ENCODE measurements around the gene ITGB3. TPM values are rescaled to one million over a fixed set of nuclear protein-coding genes. Genes with fewer than 3 reads are reported as not detected.

The ITGB3 gene
- total RNA-seq, 4 donors from 2014 or later: 7.9 to 26.3 (median 8.6) TPM

- peak overlapping the region in 1 of 4 donors; percentile 10 for H3K27ac ChIP-seq
- no peaks in the 10 kb centered on the region for H3K9me3 ChIP-seq
- H3K36me3 ChIP-seq: no peaks in the 10 kb centered on the region
- intact Hi-C loops (cut with DNase I; ENCODE audit: low total_unique reads): no loop called here
- H3K4me1 ChIP-seq: peaks cover 0 to 10% (median 3%) of the 10 kb centered on the region in 4 donors
- no peaks in the 10 kb centered on the region for H3K27me3 ChIP-seq
- TF ChIP-seq POLR2A (IDR thresholded peaks at IDR 0.05): no peak
- TF ChIP-seq, protein P1, sequence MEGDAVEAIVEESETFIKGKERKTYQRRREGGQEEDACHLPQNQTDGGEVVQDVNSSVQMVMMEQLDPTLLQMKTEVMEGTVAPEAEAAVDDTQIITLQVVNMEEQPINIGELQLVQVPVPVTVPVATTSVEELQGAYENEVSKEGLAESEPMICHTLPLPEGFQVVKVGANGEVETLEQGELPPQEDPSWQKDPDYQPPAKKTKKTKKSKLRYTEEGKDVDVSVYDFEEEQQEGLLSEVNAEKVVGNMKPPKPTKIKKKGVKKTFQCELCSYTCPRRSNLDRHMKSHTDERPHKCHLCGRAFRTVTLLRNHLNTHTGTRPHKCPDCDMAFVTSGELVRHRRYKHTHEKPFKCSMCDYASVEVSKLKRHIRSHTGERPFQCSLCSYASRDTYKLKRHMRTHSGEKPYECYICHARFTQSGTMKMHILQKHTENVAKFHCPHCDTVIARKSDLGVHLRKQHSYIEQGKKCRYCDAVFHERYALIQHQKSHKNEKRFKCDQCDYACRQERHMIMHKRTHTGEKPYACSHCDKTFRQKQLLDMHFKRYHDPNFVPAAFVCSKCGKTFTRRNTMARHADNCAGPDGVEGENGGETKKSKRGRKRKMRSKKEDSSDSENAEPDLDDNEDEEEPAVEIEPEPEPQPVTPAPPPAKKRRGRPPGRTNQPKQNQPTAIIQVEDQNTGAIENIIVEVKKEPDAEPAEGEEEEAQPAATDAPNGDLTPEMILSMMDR (IDR thresholded peaks at IDR 0.05): no peak
- no peak for TF ChIP-seq EP300 (IDR thresholded peaks at IDR 0.05; ENCODE audit: low read depth)
- no peak for TF ChIP-seq POLR2AphosphoS5 (IDR thresholded peaks at IDR 0.05)
- in situ Hi-C loops (cut with MboI; ENCODE audit: low pct_ligation_motif_present in 1 of 4, low pct_unique_long_range_greater_than_20kb in 1 of 4, low sequenced_read_pairs in 3 of 4): no loop called here
- DNase-seq: no peak
- H3K4me3 ChIP-seq: no peak overlapping the region
- WGBS, 2 donors (ENCODE audit: low coverage in 1 of 2): 73 to 89% methylated on average over 2 to 6 of the region's 6 CpGs
Measured at GRCh38 chr17:47295874-47296255, 42.2 kb downstream of the ITGB3 start.

- in situ Hi-C loops (cut with MboI; ENCODE audit: low pct_ligation_motif_present in 1 of 4, low pct_unique_long_range_greater_than_20kb in 1 of 4, low sequenced_read_pairs in 3 of 4) (no loop called here), intact Hi-C loops (cut with DNase I; ENCODE audit: low total_unique reads) (no loop called here)
- Histone ChIP-seq H3K27ac (peak overlapping the region in 1 of 4 donors; percentile 23), H3K27me3 (no peaks in the 10 kb centered on the region), H3K4me1 (peaks cover 0 to 10% (median 3%) of the 10 kb centered on the region in 4 donors), H3K36me3 (no peaks in the 10 kb centered on the region), H3K4me3 (no peak overlapping the region), H3K9me3 (no peaks in the 10 kb centered on the region)
- no peak for DNase-seq
- 89 to 92% methylated on average over 1 to 4 of the region's 4 CpGs for WGBS, 2 donors (ENCODE audit: low coverage in 1 of 2)
- TF ChIP-seq POLR2AphosphoS5 (IDR thresholded peaks at IDR 0.05): no peak
- TF ChIP-seq, protein P1 (IDR thresholded peaks at IDR 0.05): no peak
- TF ChIP-seq POLR2A (IDR thresholded peaks at IDR 0.05): no peak
- no peak for TF ChIP-seq EP300 (IDR thresholded peaks at IDR 0.05; ENCODE audit: low read depth)
Measured at GRCh38 chr17:47297661-47298400, 44.2 kb downstream of the ITGB3 start.

GRCh38 chr17:47298712-47299111 lies 45.1 kb downstream of the ITGB3 start:
- Histone ChIP-seq H3K4me3 (no peak overlapping the region), H3K4me1 (peaks cover 0 to 10% (median 3%) of the 10 kb centered on the region in 4 donors), H3K27me3 (no peaks in the 10 kb centered on the region), H3K27ac (no peak overlapping the region), H3K36me3 (no peaks in the 10 kb centered on the region), H3K9me3 (no peaks in the 10 kb centered on the region)
- TF ChIP-seq EP300 (IDR thresholded peaks at IDR 0.05; ENCODE audit: low read depth) (no peak), POLR2A (IDR thresholded peaks at IDR 0.05) (no peak), POLR2AphosphoS5 (IDR thresholded peaks at IDR 0.05) (no peak)
- TF ChIP-seq, protein P1 (IDR thresholded peaks at IDR 0.05): no peak
- in situ Hi-C loops (cut with MboI; ENCODE audit: low pct_ligation_motif_present in 1 of 4, low pct_unique_long_range_greater_than_20kb in 1 of 4, low sequenced_read_pairs in 3 of 4) (no loop called here), intact Hi-C loops (cut with DNase I; ENCODE audit: low total_unique reads) (no loop called here)
- no peak for DNase-seq
- 99% methylated on average over 6 of the region's 6 CpGs; no CpG with 5 or more reads in 1 of the 2 donors for WGBS, 2 donors (ENCODE audit: low coverage in 1 of 2)

- Histone ChIP-seq H3K4me1 (peaks cover 0 to 7% (median 3%) of the 10 kb centered on the region in 4 donors), H3K27ac (no peak overlapping the region), H3K36me3 (no peaks in the 10 kb centered on the region), H3K27me3 (no peaks in the 10 kb centered on the region), H3K4me3 (no peak overlapping the region), H3K9me3 (no peaks in the 10 kb centered on the region)
- 88% methylated on average over 13 of the region's 13 CpGs; no CpG with 5 or more reads in 1 of the 2 donors for whole genome bisulfite sequencing, 2 donors (ENCODE audit: low coverage in 1 of 2)
- in situ Hi-C loops (cut with MboI; ENCODE audit: low pct_ligation_motif_present in 1 of 4, low pct_unique_long_range_greater_than_20kb in 1 of 4, low sequenced_read_pairs in 3 of 4) (no loop called here), intact Hi-C loops (cut with DNase I; ENCODE audit: low total_unique reads) (no loop called here)
- TF ChIP-seq, protein P1 (IDR thresholded peaks at IDR 0.05): no peak
- TF ChIP-seq POLR2A (IDR thresholded peaks at IDR 0.05): no peak
- TF ChIP-seq EP300 (IDR thresholded peaks at IDR 0.05; ENCODE audit: low read depth): no peak
- TF ChIP-seq POLR2AphosphoS5 (IDR thresholded peaks at IDR 0.05): no peak
- no peak for DNase-seq
Measured at GRCh38 chr17:47299239-47299910, 45.7 kb downstream of the ITGB3 start.
